CD14-positive monocyte (primary cell): ENCODE results near the gene TRIM34. TPM values are rescaled to one million over a fixed set of nuclear protein-coding genes. Genes with fewer than 3 reads are reported as not detected.
A peak's percentile ranks its signal among the peaks of the same experiment; 100 is the strongest.
"Not testable (repeated sequence)": the region's sequence is repeated elsewhere in the genome, so short reads cannot be mapped to it uniquely, and the experiment has no call there.

Experiments used
- DNase-seq, 3 donors: peaks; one replicate each; pipeline ENCODE4 v3.0.0-alpha.2; 2011 to 2022
- H2AFZ ChIP-seq: 2 replicates; pipeline ENCODE4 v1.6.0; 2012; ENCODE audit warnings: mild to moderate bottlenecking, low read depth, low read length, inconsistent platforms; ENCODE audit not compliant: insufficient read depth, poor library complexity, severe bottlenecking
- H3K27ac ChIP-seq, 2 donors: 1 replicate in 1 of 2; 2 replicates in 1 of 2; pipeline ENCODE4 v1.5.1; 2012 to 2013; ENCODE audit warnings: low read length in 2 of 2, control low read depth in 1 of 2, inconsistent platforms in 1 of 2, low read depth in 1 of 2, mild to moderate bottlenecking in 1 of 2
- H3K27me3 ChIP-seq, 2 donors: one replicate each; pipeline versions ENCODE4 v1.6.0 to v1.6.1; 2011 to 2013; ENCODE audit warnings: low read length in 2 of 2; ENCODE audit not compliant: control insufficient read depth in 2 of 2, insufficient read depth in 2 of 2
- H3K36me3 ChIP-seq, 2 donors: replicated peaks in 1 of 2; 1 replicate in 1 of 2; 2 replicates in 1 of 2; pipeline versions ENCODE4 v1.5.1 to v1.6.1; 2012 to 2013; ENCODE audit warnings: low read length in 2 of 2, control low read depth in 1 of 2, inconsistent platforms in 1 of 2, mild to moderate bottlenecking in 1 of 2; ENCODE audit not compliant: insufficient read depth in 2 of 2, control insufficient read depth in 1 of 2
- H3K4me1 ChIP-seq, 2 donors: 1 replicate in 1 of 2; 2 replicates in 1 of 2; pipeline versions ENCODE4 v1.5.1 to v1.6.1; 2012 to 2013; ENCODE audit warnings: low read length in 2 of 2, control low read depth in 1 of 2, inconsistent platforms in 1 of 2, mild to moderate bottlenecking in 1 of 2, moderate library complexity in 1 of 2; ENCODE audit not compliant: insufficient read depth in 2 of 2, control insufficient read depth in 1 of 2
- H3K4me2 ChIP-seq: replicated peaks from 2 replicates; pipeline ENCODE3; 2012; ENCODE audit warnings: low read length, moderate library complexity, mild to moderate bottlenecking; ENCODE audit not compliant: poor library complexity, severe bottlenecking; ENCODE audit errors: extremely low read depth
- H3K4me3 ChIP-seq, 3 experiments: fragments of 200-600 bp in 1 of 3; sonication (generic) in 1 of 3; replicated peaks in 1 of 3; 1 replicate in 2 of 3; 2 replicates in 1 of 3; pipeline ENCODE4 v1.5.1; 2011 to 2013; ENCODE audit warnings: low read length in 3 of 3, mild to moderate bottlenecking in 3 of 3, control low read depth in 2 of 3, low read depth in 2 of 3, inconsistent platforms in 1 of 3, moderate library complexity in 1 of 3
- H3K79me2 ChIP-seq: 2 replicates; pipeline ENCODE4 v1.6.0; 2012; ENCODE audit warnings: mild to moderate bottlenecking, control low read depth, inconsistent platforms, low read length, moderate library complexity; ENCODE audit not compliant: insufficient read depth
- H3K9ac ChIP-seq: 2 replicates; pipeline ENCODE4 v1.6.0; 2017; ENCODE audit warnings: low read length, mild to moderate bottlenecking; ENCODE audit not compliant: insufficient read depth, poor library complexity, severe bottlenecking
- H3K9me3 ChIP-seq, 2 donors: replicated peaks in 1 of 2; 1 replicate in 1 of 2; 2 replicates in 1 of 2; pipeline versions ENCODE4 v1.5.1 to v1.6.1; 2012 to 2013; ENCODE audit warnings: low read length in 2 of 2, control low read depth in 1 of 2; ENCODE audit not compliant: control insufficient read depth in 1 of 2, insufficient read depth in 1 of 2
- H4K20me1 ChIP-seq: 2 replicates; pipeline ENCODE4 v1.6.0; 2012; ENCODE audit warnings: mild to moderate bottlenecking, low read length, control low read depth, moderate library complexity; ENCODE audit not compliant: insufficient read depth
- H3K27ac Mint-ChIP-seq, 7 donors: one replicate each; pipeline ENCODE4 v1.8.0; 2020; ENCODE audit warnings: mild to moderate bottlenecking in 7 of 7, mixed read lengths in 7 of 7, moderate library complexity in 6 of 7, inconsistent platforms in 2 of 7
- H3K27me3 Mint-ChIP-seq, 3 donors: one replicate each; pipeline ENCODE4 v1.8.0; 2021 to 2022; ENCODE audit warnings: low read depth in 3 of 3, mild to moderate bottlenecking in 3 of 3, mixed read lengths in 3 of 3, moderate library complexity in 3 of 3, inconsistent platforms in 1 of 3
- H3K36me3 Mint-ChIP-seq, 2 donors: one replicate each; pipeline ENCODE4 v1.8.0; 2020; ENCODE audit warnings: mixed read lengths in 2 of 2, inconsistent platforms in 1 of 2, mild to moderate bottlenecking in 1 of 2
- H3K4me1 Mint-ChIP-seq: one replicate; pipeline ENCODE4 v1.8.0; 2020; ENCODE audit warnings: mild to moderate bottlenecking, mixed read lengths
- H3K4me3 Mint-ChIP-seq, 2 donors: one replicate each; pipeline ENCODE4 v1.8.0; 2020; ENCODE audit warnings: mild to moderate bottlenecking in 2 of 2, mixed read lengths in 2 of 2, moderate library complexity in 1 of 2
- H3K9me3 Mint-ChIP-seq, 7 donors: one replicate each; pipeline ENCODE4 v1.8.0; 2020 to 2022; ENCODE audit warnings: mixed read lengths in 7 of 7, mild to moderate bottlenecking in 6 of 7, moderate library complexity in 6 of 7, inconsistent platforms in 2 of 7
- CTCF ChIP-seq: fragments of 200-600 bp; IDR thresholded peaks from one replicate; pipeline ENCODE4 v1.8.0; 2022; ENCODE audit warnings: antibody characterized with exemption, mild to moderate bottlenecking
- WGBS: methylation state at CpG from one replicate; pipeline ENCODE4 v1.1.5; 2013; ENCODE audit warnings: missing lambda C conversion rate; ENCODE audit not compliant: insufficient coverage; 5-methylcytosine and 5-hydroxymethylcytosine counted together
- intact Hi-C, 2 donors: fragments of 100-400 bp; cut with micrococcal nuclease; formaldehyde crosslinking; loops; one replicate each; pipeline versions ENCODE4 v1.15.0 to v1.15.1; 2023
- polyA plus RNA-seq, 3 donors: library from polyadenylated mRNA; depleted of rRNA in 1 of 3; unstranded in 2 of 3; stranded (reverse) in 1 of 3; fragments of 300-500 nt in 2 of 3; fragments of >200 nt in 1 of 3; fragmentation: Illumina TruSeq in 2 of 3; gene quantifications; 1 replicate in 2 of 3; 2 replicates in 1 of 3; pipeline ENCODE4 v1.2.3, GENCODE V29; 2012 to 2021

The TRIM34 gene
- polyA plus RNA-seq, 3 donors: 21.9 to 25.7 (median 23.5) TPM

GRCh38 chr11:5674391-5674790 is 49.6 kb downstream of the TRIM34 start:
- Mint-ChIP-seq H3K9me3 (peaks cover 0 to 8% (median 2%) of the 10 kb centered on the region in 7 donors), H3K4me1 (peaks cover 4% of the 10 kb centered on the region), H3K27me3 (no peaks in the 10 kb centered on the region), H3K36me3 (peaks cover 57 to 81% of the 10 kb centered on the region in 2 donors), H3K27ac (peak overlapping the region in 1 of 7 donors; percentile 1), H3K4me3 (no peak overlapping the region)
- no peak for TF ChIP-seq CTCF
- no peak overlapping the region for H3K4me2 ChIP-seq
- H3K27ac ChIP-seq: no peak overlapping the region
- H3K4me3 ChIP-seq: no peak overlapping the region
- peaks cover 44 to 73% of the 10 kb centered on the region in 2 donors for H3K36me3 ChIP-seq
- DNase-seq: no peak
- H3K9me3 ChIP-seq: peaks cover 0 to 2% of the 10 kb centered on the region in 2 donors
- intact Hi-C loops: no loop called here
- 100% methylated on average over 1 of the region's 4 CpGs for WGBS
- no peak overlapping the region for H2AFZ ChIP-seq
- H3K4me1 ChIP-seq: no peaks in the 10 kb centered on the region
- H4K20me1 ChIP-seq: peaks cover 24% of the 10 kb centered on the region
- no peaks in the 10 kb centered on the region for H3K27me3 ChIP-seq
- peaks cover 10% of the 10 kb centered on the region for H3K79me2 ChIP-seq
- no peak overlapping the region for H3K9ac ChIP-seq

GRCh38 chr11:5679811-5680210 is 55.0 kb downstream of the TRIM34 start:
- intact Hi-C loops: no loop called here
- Mint-ChIP-seq H3K27me3 (no peaks in the 10 kb centered on the region), H3K36me3 (peaks cover 45 to 66% of the 10 kb centered on the region in 2 donors), H3K27ac (peak overlapping the region in 2 of 7 donors; percentile 9 to 31), H3K4me1 (peaks cover 15% of the 10 kb centered on the region), H3K9me3 (peaks cover 0 to 8% (median 2%) of the 10 kb centered on the region in 7 donors), H3K4me3 (no peak overlapping the region)
- TF ChIP-seq CTCF: no peak
- Histone ChIP-seq H3K9ac (no peak overlapping the region), H4K20me1 (peaks cover 22% of the 10 kb centered on the region), H3K4me3 (no peak overlapping the region), H3K27me3 (no peaks in the 10 kb centered on the region), H3K27ac (no peak overlapping the region), H3K79me2 (peaks cover 49% of the 10 kb centered on the region), H3K9me3 (peaks cover 0 to 2% of the 10 kb centered on the region in 2 donors), H3K4me1 (peaks cover 6 to 13% of the 10 kb centered on the region in 2 donors), H2AFZ (no peak overlapping the region), H3K36me3 (peaks cover 26 to 45% of the 10 kb centered on the region in 2 donors), H3K4me2 (no peak overlapping the region)
- DNase-seq: no peak
- 100% methylated on average over 3 of the region's 7 CpGs for WGBS

GRCh38 chr11:5682890-5683441 is 58.2 kb downstream of the TRIM34 start:
- Mint-ChIP-seq H3K36me3 (peaks cover 32 to 40% of the 10 kb centered on the region in 2 donors), H3K4me1 (peaks cover 19% of the 10 kb centered on the region), H3K27ac (peak overlapping the region in 2 of 7 donors; percentile 97 to 99)
- H3K9ac ChIP-seq, H3K27me3 Mint-ChIP-seq, intact Hi-C loops, H2AFZ ChIP-seq, H3K4me3 Mint-ChIP-seq, H3K9me3 ChIP-seq, H3K4me3 ChIP-seq, H3K4me2 ChIP-seq, DNase-seq, H3K9me3 Mint-ChIP-seq, H3K27me3 ChIP-seq, H3K27ac ChIP-seq: not testable (repeated sequence)
- H3K36me3 ChIP-seq: peaks cover 21 to 34% of the 10 kb centered on the region in 2 donors
- peaks cover 55% of the 10 kb centered on the region for H3K79me2 ChIP-seq
- peaks cover 20% of the 10 kb centered on the region for H4K20me1 ChIP-seq
- 89% methylated on average over 13 of the region's 33 CpGs for WGBS
- H3K4me1 ChIP-seq: peaks cover 12 to 17% of the 10 kb centered on the region in 2 donors
